IPS DF 4.7 (cell line): Measurements from ENCODE around the gene NDFIP2.
"Not testable (repeated sequence)": the region's sequence is repeated elsewhere in the genome, so short reads cannot be mapped to it uniquely, and the experiment has no call there.

Experiments used
- DNase-seq: peaks from one replicate; pipeline ENCODE4 v3.0.0-alpha.2; 2013; ENCODE audit warnings: low spot score; ENCODE audit errors: extremely low read depth

NDFIP2 gene

DNA sequence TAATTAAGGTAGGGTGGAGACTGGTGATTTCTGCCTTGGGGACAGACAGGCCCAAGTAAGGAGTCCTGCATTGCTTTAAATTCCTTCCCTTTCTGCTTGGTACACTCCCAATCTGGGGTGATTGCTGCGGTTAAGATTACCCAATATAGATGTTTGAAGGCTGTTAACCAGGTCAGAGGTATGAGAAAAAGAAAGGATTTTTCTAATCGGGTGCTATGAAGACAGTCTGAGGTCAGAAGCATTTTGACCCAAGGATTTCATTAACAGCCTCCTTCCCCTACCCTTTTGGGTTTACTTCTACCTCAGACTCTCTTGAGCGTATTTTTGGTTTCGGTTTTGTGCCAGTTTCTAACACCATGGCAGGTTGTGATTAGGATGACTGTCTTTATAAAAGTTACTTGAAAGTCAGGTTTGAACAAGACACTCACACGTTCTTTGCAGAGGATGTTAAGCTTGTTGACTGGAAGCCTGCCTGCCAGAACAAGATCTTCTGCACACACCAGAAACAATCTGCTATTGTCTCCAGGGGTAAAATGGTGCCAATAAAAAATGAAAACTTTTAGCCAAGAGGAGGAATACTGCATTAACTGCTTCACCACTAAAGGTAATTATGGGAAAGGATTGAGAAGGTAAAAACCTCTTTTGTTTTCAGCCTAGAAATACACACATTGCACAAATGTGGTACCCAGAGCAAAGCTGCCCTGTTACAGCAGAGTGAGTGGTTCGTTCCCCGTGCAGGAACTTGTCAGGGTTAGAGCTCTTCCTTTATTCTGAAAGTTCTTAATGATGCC lies 108.8 kb downstream of the NDFIP2 start:
- no peak for DNase-seq

DNA sequence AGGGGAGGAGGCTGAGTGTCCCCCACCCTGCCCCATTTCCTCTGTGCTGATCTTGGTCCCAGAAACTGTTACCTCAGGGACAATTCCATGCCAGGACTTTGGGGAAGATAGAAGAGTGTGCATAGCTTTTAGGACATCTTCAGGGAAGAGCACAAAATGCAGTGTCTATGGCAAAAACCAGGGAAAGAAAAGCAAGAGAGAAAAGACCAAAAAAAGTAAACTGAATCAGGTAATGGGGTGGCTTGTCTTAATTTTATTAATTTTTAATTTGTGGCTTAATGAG lies 109.4 kb downstream of the NDFIP2 start:
- no peak for DNase-seq

DNA sequence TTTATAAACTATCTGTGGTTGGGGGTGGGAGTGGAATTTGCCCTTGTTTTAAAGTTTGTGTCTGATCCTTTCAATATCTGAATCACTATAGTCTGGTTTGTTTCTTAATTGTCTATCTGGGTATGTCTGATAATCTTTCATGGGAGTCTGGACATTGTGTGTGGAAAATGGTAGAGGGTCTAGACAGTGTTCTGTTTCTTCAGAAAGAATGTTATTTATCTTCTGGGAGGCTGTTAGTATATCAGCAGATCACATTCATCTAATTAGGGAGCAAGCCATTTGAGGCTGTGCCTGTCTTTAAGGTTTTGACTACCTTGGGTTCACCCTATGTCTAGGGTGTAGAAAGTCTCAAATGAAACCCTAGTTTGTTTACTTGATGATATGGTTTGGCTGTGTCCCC lies 110.5 kb downstream of the NDFIP2 start:
- DNase-seq = no peak

DNA sequence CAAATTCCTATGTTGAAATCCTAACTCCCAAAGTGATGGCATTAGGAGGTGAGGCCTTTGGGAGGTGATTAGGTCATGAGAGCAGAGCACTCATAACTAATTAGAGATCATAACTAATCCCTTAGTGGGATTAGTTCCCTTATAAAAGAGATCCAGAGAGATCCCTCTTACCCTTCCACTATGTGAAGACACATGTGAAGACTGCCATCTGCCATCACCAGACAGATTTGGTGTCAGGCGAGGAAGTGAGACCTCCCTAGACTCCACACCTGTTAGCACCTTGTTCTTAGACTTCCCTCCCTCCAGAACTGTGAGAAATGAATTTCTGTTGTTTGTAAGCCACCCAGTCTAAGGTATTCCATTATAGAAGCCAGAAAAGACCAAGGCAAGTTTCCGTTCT lies 112.2 kb downstream of the NDFIP2 start:
- no peak for DNase-seq

DNA sequence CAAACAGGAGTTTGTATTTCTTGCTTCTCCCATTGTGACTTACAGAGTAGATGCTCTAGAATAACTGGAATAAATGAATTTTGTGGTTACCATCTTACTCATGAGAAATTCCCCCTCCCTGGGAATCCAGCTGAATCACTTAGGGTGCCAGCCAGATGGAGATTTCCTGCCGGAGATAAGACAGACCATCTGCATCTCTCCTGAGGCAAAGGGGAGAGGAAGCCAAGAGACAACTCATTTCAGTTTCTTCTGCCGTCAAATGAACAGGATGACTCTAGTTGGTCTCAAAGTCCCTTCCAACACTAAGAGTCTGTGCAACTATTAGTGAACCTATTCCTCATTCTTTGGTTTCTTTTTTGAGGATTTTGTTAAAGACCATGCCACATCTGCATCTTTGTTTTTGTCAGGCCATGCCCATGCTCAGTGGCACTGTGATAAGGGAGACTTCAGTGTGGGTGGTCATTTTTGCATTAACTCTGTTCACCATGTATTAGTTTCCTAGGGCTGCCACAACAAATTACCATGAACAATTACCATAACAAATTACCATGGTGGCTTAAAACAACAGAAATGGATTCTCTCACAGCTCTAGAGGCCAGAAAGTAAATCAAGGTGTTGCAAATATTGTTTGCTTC lies 112.8 kb downstream of the NDFIP2 start:
- no peak for DNase-seq

DNA sequence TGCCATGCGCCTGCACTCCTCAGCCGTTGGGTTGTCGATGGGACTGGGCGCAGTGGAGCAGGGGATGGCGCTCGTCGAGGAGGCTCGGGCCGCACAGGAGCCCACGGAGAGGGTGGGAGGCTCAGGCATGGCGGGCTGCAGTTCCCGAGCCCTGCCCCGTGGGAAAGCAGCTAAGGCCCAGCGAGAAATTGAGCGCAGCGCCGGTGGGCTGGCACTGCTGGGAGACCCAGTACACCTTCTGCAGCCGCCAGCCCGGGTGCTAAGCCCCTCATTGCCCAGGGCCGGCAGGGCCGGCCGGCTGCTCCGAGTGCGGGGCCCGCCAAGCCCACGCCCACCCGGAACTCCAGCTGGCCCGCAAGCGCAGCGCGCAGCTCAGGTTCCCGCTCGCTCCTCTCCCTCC lies 119.2 kb downstream of the NDFIP2 start:
- not testable (repeated sequence) for DNase-seq

DNA sequence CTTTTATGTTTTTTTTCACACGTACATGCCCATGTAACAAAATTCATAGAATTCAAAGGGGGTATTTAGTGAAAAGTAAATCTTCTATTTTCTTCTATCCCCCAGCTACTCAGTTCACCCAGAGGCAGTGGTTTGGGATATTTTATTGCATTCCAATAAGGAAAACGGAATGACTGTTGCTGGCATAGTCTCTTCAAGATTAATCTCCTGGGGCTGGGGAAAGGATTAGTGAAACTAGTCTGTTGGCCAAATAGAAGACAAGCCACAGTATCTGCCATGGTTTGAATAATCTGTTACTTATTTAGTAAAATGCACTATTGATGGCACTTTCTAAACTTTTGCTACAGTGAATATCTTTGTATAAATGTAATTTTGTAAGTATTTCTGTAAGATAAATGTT lies 122.0 kb downstream of the NDFIP2 start:
- no peak for DNase-seq

DNA sequence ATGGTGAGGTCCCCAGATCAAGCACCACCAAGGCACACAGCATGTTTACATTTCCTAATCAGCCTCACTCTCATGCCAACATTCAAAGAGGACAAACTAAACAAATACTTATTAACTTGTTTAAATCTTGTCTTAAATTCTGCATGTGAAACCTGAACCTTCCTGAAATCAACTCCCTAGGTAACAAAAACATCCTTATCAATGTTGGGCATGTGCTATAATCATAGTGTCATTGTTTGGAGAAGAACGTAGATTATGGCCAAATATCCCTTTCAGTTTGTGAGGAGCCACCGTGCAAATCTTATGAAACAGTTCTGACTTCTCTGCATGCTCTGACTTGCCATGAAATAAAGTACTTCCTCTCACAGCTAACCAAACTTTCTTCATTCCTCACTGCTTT lies 123.8 kb downstream of the NDFIP2 start:
- DNase-seq = no peak
